Measurements from ENCODE around the gene HCN2. TPM values are rescaled to one million over a fixed set of nuclear protein-coding genes. Genes with fewer than 3 reads are reported as not detected.

The HCN2 gene
- total and polyA plus RNA-seq, 12 donors: 0.74 to 9.1 (median 3.6) TPM

- DNase-seq: no peak
- Histone ChIP-seq H3K4me1 (replicated peaks in 1 of 2) (peaks cover 33 to 53% of the 10 kb centered on the region in 2 donors), H3K4me3 (peak overlapping the region in 2 of 4 donors; percentile 36 to 94), H3K27ac (peak overlapping the region; percentile 96 to 98 (median 97)), H3K36me3 (replicated peaks in 1 of 2) (no peaks in the 10 kb centered on the region), H3K9me3 (replicated peaks in 1 of 3) (no peaks in the 10 kb centered on the region), H3K27me3 (no peaks in the 10 kb centered on the region)
- 20 to 44% (median 30%) methylated on average over 15 to 18 of the region's 18 CpGs for WGBS, 4 donors
- intact Hi-C loops (cut with DNase I): loop anchor here in 1 of 2 donors (2.0 kb wide), 1 partner anchor 69 kb away; no protein-coding TSS in a partner anchor
- TF ChIP-seq CTCF (IDR thresholded peaks at IDR 0.05) (no peak), POLR2A (IDR thresholded peaks at IDR 0.05) (peak in 1 of 2 donors; percentile 21)
These were observed 74.0 kb downstream of the HCN2 start for GRCh38 chr19:663682-664117.

DNA sequence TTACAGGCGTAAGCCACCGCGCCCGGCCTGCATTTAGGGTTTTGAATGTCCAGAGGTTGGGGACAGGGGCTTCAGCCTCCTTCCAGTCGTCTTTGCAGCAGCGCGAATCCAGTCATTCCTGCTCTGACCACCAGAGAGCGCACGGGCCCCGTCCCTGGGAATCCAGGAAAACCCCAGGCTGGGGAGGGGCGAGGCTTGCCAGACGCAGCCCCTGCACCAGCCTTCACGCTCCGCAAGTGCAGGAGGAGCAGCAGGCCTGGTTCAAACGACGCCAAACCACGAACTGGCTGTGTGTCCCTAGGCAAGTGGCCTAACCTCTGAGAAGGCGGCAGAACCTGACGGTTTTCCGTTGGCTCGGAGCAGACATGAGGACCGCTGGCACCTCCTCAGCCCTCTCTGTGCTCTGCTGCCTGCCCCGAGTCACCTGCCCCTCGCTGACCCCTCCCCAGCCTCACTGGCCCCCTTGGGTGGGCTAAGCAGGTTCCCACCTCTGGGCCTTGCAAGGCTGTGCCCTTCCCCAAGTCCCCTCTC, 75.3 kb downstream of the HCN2 start:
- intact Hi-C loops (cut with DNase I): loop anchor here (2.0 to 5.0 kb wide), 2 partner anchors 67 to 68 kb away; no protein-coding TSS in a partner anchor
- peak overlapping the region in 1 of 4 donors; percentile 21 for H3K4me3 ChIP-seq
- H3K4me1 ChIP-seq (replicated peaks in 1 of 2): peaks cover 31 to 41% of the 10 kb centered on the region in 2 donors
- H3K27ac ChIP-seq: peak overlapping the region in 1 of 5 donors; percentile 23
- WGBS, 4 donors: 7 to 13% (median 9%) methylated on average over 7 to 24 of the region's 24 CpGs
- peak; percentile 73 to 90 (median 82) for DNase-seq
- no peaks in the 10 kb centered on the region for H3K36me3 ChIP-seq (replicated peaks in 1 of 2)
- H3K27me3 ChIP-seq: no peaks in the 10 kb centered on the region
- H3K9me3 ChIP-seq (replicated peaks in 1 of 3): no peaks in the 10 kb centered on the region
- no peak for TF ChIP-seq POLR2A (IDR thresholded peaks at IDR 0.05)
- peak; percentile 88 to 98 (median 96) for TF ChIP-seq CTCF (IDR thresholded peaks at IDR 0.05)

Other genes starting within 250 kb of the HCN2 start
- 10 to 100 TPM; 10.8 to 24.2 (median 14.3) TPM for gene MIER2, start 245.1 kb upstream of the HCN2 start, total RNA-seq
- gene MIER2, start 245.1 kb upstream of the HCN2 start, polyA plus RNA-seq: 10 to 100 TPM; 11.6 to 33.9 (median 29.5) TPM
- 1 to 10 TPM in 6 of 9 donors, under 1 TPM in 3; 0.17 to 2.1 (median 1.1) TPM for gene C2CD4C, start 180.7 kb upstream of the HCN2 start, total RNA-seq
- gene C2CD4C, start 180.7 kb upstream of the HCN2 start, polyA plus RNA-seq: 1 to 10 TPM in 2 of 3 donors, not detected in 1; 2.1 to 3.2 TPM
- 10 to 100 TPM in 8 of 9 donors, 1 to 10 TPM in 1; 6.8 to 81.4 (median 36.3) TPM for gene SHC2, start 128.8 kb upstream of the HCN2 start, total RNA-seq
- 100 to 1,000 TPM in 1 of 3 donors, 10 to 100 TPM in 1, 1 to 10 TPM in 1; 1.2 to 196 (median 45.9) TPM for gene SHC2, start 128.8 kb upstream of the HCN2 start, polyA plus RNA-seq
- gene MADCAM1, start 93.4 kb upstream of the HCN2 start, total RNA-seq: 1 to 10 TPM in 2 of 9 donors, under 1 TPM in 6, not detected in 1; 0.14 to 1.2 (median 0.67) TPM
- 1 to 10 TPM in 2 of 3 donors, not detected in 1; 2.2 to 4.8 TPM for gene MADCAM1, start 93.4 kb upstream of the HCN2 start, polyA plus RNA-seq
- 100 to 1,000 TPM in 2 of 9 donors, 10 to 100 TPM in 7; 17.9 to 123 (median 39.9) TPM for gene TPGS1, start 82.4 kb upstream of the HCN2 start, total RNA-seq
- 10 to 100 TPM in 2 of 3 donors, under 1 TPM in 1; 0.07 to 43.6 (median 33.5) TPM for gene TPGS1, start 82.4 kb upstream of the HCN2 start, polyA plus RNA-seq
- gene CDC34, start 58.1 kb upstream of the HCN2 start, total RNA-seq: 10 to 100 TPM; 42.4 to 85.7 (median 61.9) TPM
- gene CDC34, start 58.1 kb upstream of the HCN2 start, polyA plus RNA-seq: 100 to 1,000 TPM in 2 of 3 donors, 10 to 100 TPM in 1; 22.2 to 151 (median 124) TPM
- gene GZMM, start 45.8 kb upstream of the HCN2 start, total RNA-seq: 1 to 10 TPM in 2 of 9 donors, under 1 TPM in 4, not detected in 3; 0.35 to 2.4 (median 0.80) TPM
- gene GZMM, start 45.8 kb upstream of the HCN2 start, polyA plus RNA-seq: 1 to 10 TPM in 2 of 3 donors, not detected in 1; 1.3 to 1.9 TPM
- 1,000 to 10,000 TPM in 1 of 9 donors, 100 to 1,000 TPM in 8; 328 to 1,372 (median 824) TPM for gene BSG, start 17.3 kb upstream of the HCN2 start, total RNA-seq
- gene BSG, start 17.3 kb upstream of the HCN2 start, polyA plus RNA-seq: 1,000 to 10,000 TPM in 2 of 3 donors, 100 to 1,000 TPM in 1; 481 to 2,214 (median 1,591) TPM
- gene POLRMT, start 43.7 kb downstream of the HCN2 start, total RNA-seq: 10 to 100 TPM; 26.3 to 61.4 (median 41.4) TPM
- gene POLRMT, start 43.7 kb downstream of the HCN2 start, polyA plus RNA-seq: 100 to 1,000 TPM in 2 of 3 donors, 10 to 100 TPM in 1; 42.7 to 371 (median 178) TPM
- under 1 TPM in 4 of 9 donors, not detected in 5; 0.14 to 0.32 (median 0.29) TPM for gene FGF22, start 50.0 kb downstream of the HCN2 start, total RNA-seq
- 1 to 10 TPM in 1 of 3 donors, under 1 TPM in 1, not detected in 1; 0.51 to 1.2 TPM for gene FGF22, start 50.0 kb downstream of the HCN2 start, polyA plus RNA-seq
- 10 to 100 TPM; 18.2 to 76.4 (median 35.8) TPM for gene RNF126, start 73.3 kb downstream of the HCN2 start, total RNA-seq
- gene RNF126, start 73.3 kb downstream of the HCN2 start, polyA plus RNA-seq: 10 to 100 TPM in 2 of 3 donors, 1 to 10 TPM in 1; 9.3 to 53.5 (median 51.6) TPM
- gene FSTL3, start 86.5 kb downstream of the HCN2 start, total RNA-seq: 100 to 1,000 TPM in 7 of 9 donors, 10 to 100 TPM in 2; 87.4 to 464 (median 163) TPM
- 100 to 1,000 TPM; 119 to 405 (median 225) TPM for gene FSTL3, start 86.5 kb downstream of the HCN2 start, polyA plus RNA-seq
- gene PRSS57, start 105.6 kb downstream of the HCN2 start, total RNA-seq: under 1 TPM in 2 of 9 donors, not detected in 7; 0.22 to 0.51 TPM
- under 1 TPM in 1 of 3 donors, not detected in 2; 0.13 TPM for gene PRSS57, start 105.6 kb downstream of the HCN2 start, polyA plus RNA-seq
- 10 to 100 TPM in 8 of 9 donors, 1 to 10 TPM in 1; 8.4 to 63.3 (median 50.6) TPM for gene PALM, start 119.1 kb downstream of the HCN2 start, total RNA-seq
- 10 to 100 TPM in 2 of 3 donors, 1 to 10 TPM in 1; 3.9 to 72.2 (median 49.7) TPM for gene PALM, start 119.1 kb downstream of the HCN2 start, polyA plus RNA-seq
- gene MISP, start 161.2 kb downstream of the HCN2 start, total RNA-seq: under 1 TPM in 4 of 9 donors, not detected in 5; 0.06 to 0.43 (median 0.15) TPM
- under 1 TPM in 2 of 3 donors, not detected in 1; 0.08 to 0.10 TPM for gene MISP, start 161.2 kb downstream of the HCN2 start, polyA plus RNA-seq
- 100 to 1,000 TPM in 8 of 9 donors, 10 to 100 TPM in 1; 64.6 to 236 (median 162) TPM for gene PTBP1, start 207.6 kb downstream of the HCN2 start, total RNA-seq
- gene PTBP1, start 207.6 kb downstream of the HCN2 start, polyA plus RNA-seq: 100 to 1,000 TPM; 108 to 146 (median 128) TPM
- 1 to 10 TPM in 1 of 9 donors, under 1 TPM in 2, not detected in 6; 0.14 to 1.7 (median 0.32) TPM for gene PLPPR3, start 232.1 kb downstream of the HCN2 start, total RNA-seq
- under 1 TPM in 2 of 3 donors, not detected in 1; 0.08 to 0.10 TPM for gene PLPPR3, start 232.1 kb downstream of the HCN2 start, polyA plus RNA-seq
- under 1 TPM in 5 of 9 donors, not detected in 4; 0.11 to 0.87 (median 0.28) TPM for gene AZU1, start 238.0 kb downstream of the HCN2 start, total RNA-seq
- 1 to 10 TPM in 1 of 3 donors, under 1 TPM in 1, not detected in 1; 0.30 to 1.1 TPM for gene AZU1, start 238.0 kb downstream of the HCN2 start, polyA plus RNA-seq